GM21737 (cell line): Measurements from ENCODE around the gene TOR1B.
A peak's percentile ranks its signal among the peaks of the same experiment; 100 is the strongest.
"Not testable (repeated sequence)": the region's sequence is repeated elsewhere in the genome, so short reads cannot be mapped to it uniquely, and the experiment has no call there.

Source experiments
- ATAC-seq: cut with Tn5 transposase; IDR thresholded peaks from one replicate; pipeline ENCODE4 v1.9.1; 2021; ENCODE audit warnings: mild to moderate bottlenecking, moderate library complexity; ENCODE audit not compliant: unreplicated experiment

TOR1B gene

GRCh38 chr9:129776096-129776495 is 26.9 kb upstream of the TOR1B start:
- ATAC-seq: not testable (repeated sequence)

GRCh38 chr9:129776566-129776937 is 26.4 kb upstream of the TOR1B start:
- ATAC-seq: no peak

DNA sequence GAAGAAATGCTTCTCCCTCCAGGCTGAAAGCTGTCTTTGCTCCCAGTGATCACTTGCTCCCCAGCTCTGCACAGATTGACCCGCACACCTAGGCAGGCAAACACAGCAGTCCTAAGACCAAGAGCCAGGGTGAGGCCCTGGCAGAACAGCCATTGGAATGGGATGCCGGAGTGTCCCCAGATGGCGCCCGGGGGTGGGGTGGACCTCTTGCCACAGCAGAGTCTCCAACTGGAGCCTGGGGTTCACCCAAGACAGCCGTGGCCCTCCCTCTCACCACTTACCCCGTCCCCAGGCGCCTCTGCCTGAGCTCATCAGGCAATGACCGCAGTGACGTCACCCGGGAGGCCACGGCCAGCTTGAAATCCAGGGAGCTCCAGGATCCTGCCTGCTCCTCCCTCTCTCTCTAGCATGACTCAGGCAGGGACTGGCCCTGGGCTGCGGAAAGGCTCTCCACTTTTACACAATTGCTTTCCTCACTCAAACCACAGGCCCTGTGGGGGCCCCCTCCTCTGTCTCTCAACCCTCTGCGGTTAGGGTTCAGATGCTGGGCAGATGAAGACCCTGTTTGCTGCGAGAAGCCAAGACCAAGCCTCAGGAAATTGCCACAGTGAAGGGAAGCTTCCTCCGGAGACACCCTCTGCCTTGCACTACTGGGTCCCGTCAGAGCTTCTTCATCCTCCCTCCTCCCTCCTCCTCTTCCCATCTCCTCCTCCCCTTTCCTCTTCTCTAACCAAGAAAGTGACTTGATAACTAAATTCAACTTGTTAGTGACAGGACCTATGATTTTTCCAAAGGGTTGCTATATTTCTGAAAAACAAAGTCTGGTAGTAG is 25.8 kb upstream of the TOR1B start:
- ATAC-seq: no peak

GRCh38 chr9:129777769-129778130 is 25.2 kb upstream of the TOR1B start:
- ATAC-seq: no peak

GRCh38 chr9:129778469-129778868 is 24.5 kb upstream of the TOR1B start:
- no peak for ATAC-seq

DNA sequence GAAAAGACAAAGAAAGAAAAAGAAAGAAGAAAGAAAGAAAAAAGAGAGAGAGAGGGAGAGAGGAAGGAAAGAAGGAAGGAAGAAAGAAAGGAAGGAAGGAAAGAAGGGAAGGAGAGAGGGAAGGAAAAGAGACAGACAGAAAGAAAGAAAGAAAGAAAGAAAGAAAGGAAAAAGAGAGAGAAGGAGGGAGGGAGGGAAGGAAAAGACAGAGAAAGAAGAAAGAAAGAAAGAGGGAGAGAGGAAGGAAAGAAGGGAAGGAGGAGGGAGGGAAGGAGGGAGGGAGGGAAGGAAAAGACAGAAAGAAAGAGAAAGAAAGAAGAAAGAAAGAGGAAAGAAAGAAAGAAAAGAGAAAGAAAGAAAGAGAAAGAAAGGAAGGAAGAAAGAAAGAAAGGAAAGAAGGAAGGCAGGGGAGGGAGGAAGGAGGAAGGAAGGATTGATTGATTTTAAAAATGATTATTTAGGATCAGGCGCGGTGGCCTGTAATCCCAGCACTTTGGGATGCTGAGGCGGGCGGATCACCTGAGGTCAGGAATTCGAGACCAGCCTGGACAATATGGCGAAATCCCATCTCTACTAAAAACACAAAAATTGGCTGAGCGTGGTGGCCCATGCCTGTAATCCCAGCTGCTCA is 23.3 kb upstream of the TOR1B start:
- no peak for ATAC-seq

DNA sequence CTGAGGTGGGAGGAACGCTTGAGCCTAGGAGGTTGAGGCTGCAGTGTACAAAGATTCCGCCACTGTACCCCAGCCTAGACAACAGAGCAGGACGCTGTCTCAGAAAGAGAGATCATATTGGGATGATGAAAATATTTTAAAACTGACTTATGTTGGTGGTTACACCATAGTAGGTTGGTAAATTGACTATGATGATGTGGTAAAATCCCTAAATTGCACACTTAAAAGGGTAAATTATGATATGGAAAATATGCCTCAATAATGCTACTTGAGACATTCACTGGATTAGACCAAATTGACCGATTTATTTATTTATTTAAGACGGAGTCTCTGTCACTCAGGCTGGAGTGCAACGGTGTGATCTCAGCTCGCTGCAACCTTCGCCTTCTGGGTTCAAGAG is 21.9 kb upstream of the TOR1B start:
- no peak for ATAC-seq

- ATAC-seq: no peak
These were observed 21.0 kb upstream of the TOR1B start for GRCh38 chr9:129781981-129782380.

DNA sequence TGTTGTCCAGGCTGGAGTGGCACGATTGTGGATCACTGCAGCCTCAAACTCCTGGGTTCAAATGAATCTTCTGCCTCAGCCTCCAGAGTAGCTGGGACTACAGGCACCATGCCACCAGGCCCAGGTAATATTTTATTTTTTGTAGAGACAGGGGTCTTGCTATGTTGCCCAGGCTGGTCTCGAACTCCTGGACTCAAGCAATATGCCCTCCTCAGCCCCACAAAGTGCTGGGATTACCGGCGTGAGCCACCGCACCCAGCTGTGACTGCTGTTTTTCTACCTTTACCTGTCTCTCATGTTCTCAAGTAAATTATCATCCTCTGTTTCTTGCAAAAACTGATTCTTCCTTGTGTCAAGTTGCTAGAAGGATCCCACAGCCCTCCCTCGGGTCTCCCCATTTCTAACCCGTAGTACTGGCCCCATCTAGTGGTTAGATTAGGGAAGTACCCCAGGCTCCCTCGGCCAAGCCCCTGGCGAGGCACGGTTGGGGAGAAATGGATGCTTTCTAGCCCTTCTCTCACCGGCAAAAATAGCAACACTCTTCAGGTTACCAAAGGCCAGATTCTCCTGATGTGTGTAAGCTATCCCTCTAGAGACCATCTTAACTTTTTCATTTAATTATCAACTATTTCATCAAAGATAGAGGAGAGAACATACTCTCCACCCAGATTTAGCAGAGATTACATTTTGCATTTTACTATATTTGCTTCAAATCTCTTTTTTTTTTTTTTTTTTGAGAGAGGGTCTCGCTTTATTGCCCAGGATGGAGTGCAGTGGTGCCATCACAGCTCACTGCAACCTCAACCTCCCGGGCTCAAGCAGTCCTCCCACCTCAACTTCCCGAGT is 19.2 kb upstream of the TOR1B start:
- ATAC-seq: no peak

DNA sequence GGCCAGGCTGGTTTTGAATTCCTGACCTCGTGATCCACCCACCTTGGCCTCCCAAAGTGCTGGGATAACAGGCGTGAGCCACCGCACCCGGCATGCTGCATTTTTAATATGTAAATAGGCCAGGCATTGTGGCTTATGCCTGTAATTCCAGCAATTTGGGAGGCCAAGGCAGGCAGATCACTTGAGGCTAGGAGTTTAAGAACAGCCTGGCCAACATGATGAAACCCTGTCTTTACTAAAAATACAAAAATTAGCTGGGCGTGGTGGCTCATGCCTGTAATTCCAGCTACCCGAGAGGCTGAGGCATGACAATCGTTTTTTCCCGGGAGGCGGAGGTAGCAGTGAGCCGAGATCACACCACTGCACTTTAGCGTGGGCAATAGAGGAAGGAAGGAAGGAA is 18.0 kb upstream of the TOR1B start:
- ATAC-seq: not testable (repeated sequence)

DNA sequence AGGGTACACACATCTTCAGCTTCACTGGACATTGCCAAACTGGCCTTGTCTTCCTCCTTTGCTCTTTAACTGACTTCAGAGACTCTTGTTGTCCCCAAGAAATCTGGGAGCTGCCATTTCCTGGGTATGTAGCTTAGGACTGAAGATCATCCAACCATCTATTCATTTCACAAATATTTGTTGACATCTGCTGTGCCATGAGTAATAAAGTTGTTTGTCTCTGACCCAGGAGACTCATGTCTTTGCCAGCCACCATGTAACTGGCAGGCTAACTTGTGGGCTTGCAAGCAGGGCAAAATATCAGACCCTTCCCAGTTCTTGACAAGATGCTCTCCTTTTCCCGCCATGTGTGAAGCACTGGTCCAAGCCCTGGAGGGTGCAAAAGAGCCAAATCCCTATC is 17.1 kb upstream of the TOR1B start:
- ATAC-seq: no peak

GRCh38 chr9:129786481-129786880 is 16.5 kb upstream of the TOR1B start:
- no peak for ATAC-seq

DNA sequence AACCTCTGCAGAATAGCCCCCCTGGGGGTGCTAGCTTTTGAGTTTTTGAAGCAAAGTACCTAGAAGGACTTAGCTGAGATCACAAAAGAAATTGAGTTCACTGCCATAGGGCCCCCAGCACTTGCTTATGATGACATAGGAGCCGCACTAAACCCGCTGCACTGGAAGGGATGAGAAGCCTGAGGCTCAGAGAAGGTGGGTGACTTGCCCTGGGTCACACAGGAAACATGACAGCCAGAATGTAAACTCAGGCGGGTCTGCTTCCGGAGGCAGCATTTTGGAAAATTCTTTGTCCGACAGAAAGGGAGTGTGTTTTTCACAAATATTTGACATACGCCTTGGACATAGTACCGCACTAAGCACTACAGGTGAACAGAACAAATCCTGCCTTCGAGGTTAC is 8.4 kb upstream of the TOR1B start:
- no peak for ATAC-seq

GRCh38 chr9:129796029-129796428 is 7.0 kb upstream of the TOR1B start:
- ATAC-seq: not testable (repeated sequence)

- ATAC-seq: no peak
These were observed 4.0 kb upstream of the TOR1B start for GRCh38 chr9:129798973-129799372.

DNA sequence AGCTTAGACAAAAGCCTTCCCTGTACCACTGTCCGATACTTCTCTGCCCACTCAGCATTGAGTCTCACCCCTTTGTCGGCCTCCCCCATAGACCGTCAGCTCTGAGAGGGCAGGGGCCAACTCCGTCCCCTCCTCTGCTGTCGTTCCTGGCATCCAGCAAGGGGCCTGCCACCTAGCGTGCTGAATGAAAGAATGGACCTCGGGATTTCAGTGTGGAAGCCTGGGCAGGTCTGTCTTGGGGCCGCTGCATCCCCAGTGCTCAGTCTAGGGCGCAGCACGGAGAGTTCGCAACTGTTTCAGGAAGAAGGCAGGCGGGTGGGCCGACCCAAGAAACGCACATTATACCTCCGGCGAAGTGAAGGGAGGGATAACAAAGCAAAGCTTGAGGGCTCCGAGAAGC is 1.5 kb upstream of the TOR1B start:
- no peak for ATAC-seq

DNA sequence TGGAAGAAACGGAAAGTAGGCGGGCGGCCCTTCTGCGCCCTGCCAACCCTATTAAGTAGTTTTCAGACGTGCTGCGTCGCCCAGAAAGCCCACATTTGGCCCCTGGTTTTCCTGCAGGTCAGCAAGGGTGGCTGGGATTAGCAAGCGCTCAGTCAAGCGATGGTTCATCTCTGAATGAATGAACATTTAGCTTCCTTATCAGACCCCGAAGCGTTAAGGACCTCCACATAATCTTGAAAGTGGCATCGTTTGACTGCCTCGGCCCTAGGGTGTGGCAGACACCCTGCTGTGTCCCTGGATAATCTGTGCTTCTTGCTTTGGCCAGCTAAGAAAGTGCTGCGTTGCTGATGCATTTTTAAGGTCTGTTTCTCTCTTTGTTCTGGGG is 684 bp downstream of the TOR1B start:
- peak; percentile 15 for ATAC-seq

- ATAC-seq: no peak
These were observed 3.1 kb downstream of the TOR1B start for GRCh38 chr9:129806061-129806460.

- no peak for ATAC-seq
These were observed 6.4 kb downstream of the TOR1B start for GRCh38 chr9:129809346-129809745.

DNA sequence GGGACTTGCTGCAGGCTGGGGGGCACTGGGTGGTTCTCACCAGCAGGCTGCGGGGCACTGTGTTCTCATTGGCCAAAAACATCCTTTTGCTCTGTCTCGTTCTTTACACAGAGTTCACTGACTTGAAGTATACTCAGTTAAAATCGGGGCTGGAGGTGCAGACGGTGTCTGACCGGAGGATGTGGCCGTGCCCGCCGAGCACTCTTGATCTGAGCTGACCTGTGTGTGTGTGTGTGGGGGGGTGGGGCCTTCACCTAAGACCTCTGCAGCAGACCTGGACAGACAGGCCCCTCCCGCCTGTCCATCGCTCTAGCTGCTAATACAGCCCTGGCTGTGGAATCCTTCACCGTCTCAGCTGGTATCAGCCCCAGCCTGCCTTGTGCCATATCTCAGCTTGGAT is 7.1 kb downstream of the TOR1B start:
- no peak for ATAC-seq

- no peak for ATAC-seq
These were observed 7.8 kb downstream of the TOR1B start for GRCh38 chr9:129810788-129811187.

- no peak for ATAC-seq
These were observed 9.0 kb downstream of the TOR1B start for GRCh38 chr9:129811967-129812363.
